ENCODE data around the gene TNRC6C. TPM values are rescaled to one million over a fixed set of nuclear protein-coding genes. Genes with fewer than 3 reads are reported as not detected.

TNRC6C gene
- total RNA-seq, 3 donors from 2014 or later, result 14.1 to 21.7 (median 21.6) TPM

DNA sequence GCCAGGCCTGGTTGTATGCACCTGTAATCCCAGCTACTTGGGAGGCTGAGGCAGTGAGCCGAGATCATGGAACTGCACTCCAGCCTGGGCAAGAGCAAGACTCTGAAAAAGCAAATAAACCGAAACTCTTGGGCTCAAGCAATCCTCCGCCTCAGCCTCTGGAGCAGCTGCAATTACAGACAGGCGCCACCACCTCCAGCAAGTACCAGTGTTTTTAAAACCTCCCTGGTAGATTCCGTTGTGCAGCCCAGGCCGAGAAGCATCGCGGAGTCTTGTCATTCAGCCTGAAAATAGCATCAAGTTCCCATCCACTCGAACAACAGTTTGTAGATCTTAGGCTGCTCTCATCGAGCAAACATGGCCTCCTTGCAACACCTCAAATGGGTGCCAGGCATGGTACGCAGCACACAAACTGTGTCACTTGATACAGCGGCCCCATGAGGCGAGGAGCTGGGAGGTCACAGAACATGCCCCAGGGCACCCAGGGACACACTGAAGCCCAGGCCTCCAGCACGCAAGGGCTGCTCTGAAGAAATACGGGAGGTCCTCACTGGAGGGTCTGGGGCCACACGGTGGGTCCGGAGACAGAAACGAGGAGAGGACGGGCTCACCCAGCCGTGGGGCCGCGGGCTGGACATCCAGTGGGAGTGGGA lies 152.0 kb downstream of the TNRC6C start:
- H3K9me3 ChIP-seq, result no peaks in the 10 kb centered on the region
- no peak for TF ChIP-seq POLR2A (IDR thresholded peaks at IDR 0.05)
- H3K27me3 ChIP-seq, result no peaks in the 10 kb centered on the region
- DNase-seq (ENCODE audit: low spot score in 2 of 2), result no peak
- no peak overlapping the region for H3K4me3 ChIP-seq
- H3K27ac ChIP-seq, result no peak overlapping the region
- intact Hi-C loops (cut with DNase I; ENCODE audit: low total_unique reads), result loop anchor here (5.0 to 10.0 kb wide), 2 partner anchors 64 to 142 kb away; no protein-coding TSS in a partner anchor
- no peaks in the 10 kb centered on the region for H3K4me1 ChIP-seq
- no peaks in the 10 kb centered on the region for H3K36me3 ChIP-seq

DNA sequence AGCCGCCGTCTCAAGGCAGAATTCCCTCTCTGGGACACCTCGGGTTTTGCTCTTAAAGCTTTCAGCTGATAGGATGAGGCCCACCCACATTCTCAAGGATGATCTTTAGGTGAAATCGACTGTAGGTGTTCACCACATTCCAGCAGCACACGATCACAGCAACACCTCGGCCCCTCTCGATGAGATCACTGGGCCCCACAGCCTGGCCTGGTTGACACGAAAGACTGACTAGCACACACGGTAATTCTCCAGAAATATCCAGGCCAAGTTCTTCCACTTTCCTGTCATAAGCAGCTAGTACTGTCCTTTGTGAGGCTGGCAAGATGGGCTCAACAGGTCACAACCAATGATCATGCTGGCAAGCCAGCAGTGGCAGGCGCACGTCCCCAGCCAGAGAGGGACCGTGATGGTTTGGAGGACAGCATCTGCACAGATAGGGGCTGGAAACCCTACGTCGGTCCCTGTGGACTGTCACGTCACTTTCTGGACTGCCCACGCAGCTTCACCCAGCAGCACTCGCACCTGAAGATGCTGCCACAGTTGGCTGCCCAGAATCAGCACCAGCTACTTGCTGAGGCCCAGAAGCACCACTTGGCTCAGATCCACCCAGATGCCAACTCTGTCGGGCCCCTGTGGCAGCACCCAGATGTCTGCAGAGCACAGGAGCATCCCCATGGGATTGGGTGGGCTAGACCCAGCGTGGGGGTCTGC lies 152.7 kb downstream of the TNRC6C start:
- Histone ChIP-seq H3K4me1 (no peaks in the 10 kb centered on the region), H3K36me3 (no peaks in the 10 kb centered on the region), H3K27me3 (no peaks in the 10 kb centered on the region), H3K27ac (no peak overlapping the region), H3K9me3 (no peaks in the 10 kb centered on the region), H3K4me3 (no peak overlapping the region)
- TF ChIP-seq POLR2A (IDR thresholded peaks at IDR 0.05) (no peak), POLR2AphosphoS5 (IDR thresholded peaks at IDR 0.05) (no peak)
- TF ChIP-seq, protein P1, sequence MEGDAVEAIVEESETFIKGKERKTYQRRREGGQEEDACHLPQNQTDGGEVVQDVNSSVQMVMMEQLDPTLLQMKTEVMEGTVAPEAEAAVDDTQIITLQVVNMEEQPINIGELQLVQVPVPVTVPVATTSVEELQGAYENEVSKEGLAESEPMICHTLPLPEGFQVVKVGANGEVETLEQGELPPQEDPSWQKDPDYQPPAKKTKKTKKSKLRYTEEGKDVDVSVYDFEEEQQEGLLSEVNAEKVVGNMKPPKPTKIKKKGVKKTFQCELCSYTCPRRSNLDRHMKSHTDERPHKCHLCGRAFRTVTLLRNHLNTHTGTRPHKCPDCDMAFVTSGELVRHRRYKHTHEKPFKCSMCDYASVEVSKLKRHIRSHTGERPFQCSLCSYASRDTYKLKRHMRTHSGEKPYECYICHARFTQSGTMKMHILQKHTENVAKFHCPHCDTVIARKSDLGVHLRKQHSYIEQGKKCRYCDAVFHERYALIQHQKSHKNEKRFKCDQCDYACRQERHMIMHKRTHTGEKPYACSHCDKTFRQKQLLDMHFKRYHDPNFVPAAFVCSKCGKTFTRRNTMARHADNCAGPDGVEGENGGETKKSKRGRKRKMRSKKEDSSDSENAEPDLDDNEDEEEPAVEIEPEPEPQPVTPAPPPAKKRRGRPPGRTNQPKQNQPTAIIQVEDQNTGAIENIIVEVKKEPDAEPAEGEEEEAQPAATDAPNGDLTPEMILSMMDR (IDR thresholded peaks at IDR 0.05), result no peak
- no peak for DNase-seq (ENCODE audit: low spot score in 2 of 2)
- intact Hi-C loops (cut with DNase I; ENCODE audit: low total_unique reads), result loop anchor here (5.0 to 10.0 kb wide), 2 partner anchors 64 to 141 kb away; no protein-coding TSS in a partner anchor

DNA sequence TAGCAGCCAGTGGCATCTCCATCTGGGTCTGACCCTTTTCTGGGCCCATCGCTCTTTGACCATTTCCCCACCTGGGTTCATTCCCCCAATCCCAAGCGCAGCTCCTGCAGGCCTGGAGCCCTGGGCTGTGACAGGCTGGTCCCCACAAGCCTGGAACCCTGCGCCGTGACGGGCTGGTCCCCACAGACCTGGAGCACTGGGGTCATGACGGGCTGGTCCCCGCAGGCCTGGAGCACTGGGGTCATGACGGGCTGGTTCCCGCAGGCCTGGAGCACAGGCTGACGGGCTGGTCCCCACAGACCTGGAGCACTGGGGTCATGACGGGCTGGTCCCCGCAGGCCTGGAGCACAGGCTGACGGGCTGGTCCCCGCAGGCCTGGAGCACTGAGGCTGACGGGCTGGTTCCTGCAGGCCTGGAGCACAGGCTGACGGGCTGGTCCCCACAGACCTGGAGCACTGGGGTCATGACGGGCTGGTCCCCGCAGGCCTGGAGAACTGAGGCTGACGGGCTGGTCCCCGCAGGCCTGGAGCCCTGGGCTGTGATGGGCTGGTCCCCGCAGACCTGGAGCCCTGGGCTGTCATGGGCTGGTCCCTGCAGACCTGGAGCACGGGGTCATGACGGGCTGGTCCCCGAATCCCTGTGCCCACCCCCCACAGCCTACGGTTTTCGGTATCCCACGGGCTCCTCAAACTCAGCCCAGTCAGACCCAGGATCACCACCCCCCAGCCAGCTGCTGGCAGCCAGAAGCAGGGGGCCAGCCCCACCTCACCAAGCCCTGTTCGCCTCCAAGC lies 153.4 kb downstream of the TNRC6C start:
- Histone ChIP-seq H3K4me3 (no peak overlapping the region), H3K27ac (no peak overlapping the region), H3K27me3 (no peaks in the 10 kb centered on the region), H3K4me1 (no peaks in the 10 kb centered on the region), H3K36me3 (no peaks in the 10 kb centered on the region), H3K9me3 (no peaks in the 10 kb centered on the region)
- intact Hi-C loops (cut with DNase I; ENCODE audit: low total_unique reads), result loop anchor here (5.0 to 10.0 kb wide), 2 partner anchors 63 to 140 kb away; no protein-coding TSS in a partner anchor
- DNase-seq (ENCODE audit: low spot score in 2 of 2), result no peak
- TF ChIP-seq POLR2A (IDR thresholded peaks at IDR 0.05), result no peak
- TF ChIP-seq, protein P1 (IDR thresholded peaks at IDR 0.05), result no peak
- no peak for TF ChIP-seq POLR2AphosphoS5 (IDR thresholded peaks at IDR 0.05)

DNA sequence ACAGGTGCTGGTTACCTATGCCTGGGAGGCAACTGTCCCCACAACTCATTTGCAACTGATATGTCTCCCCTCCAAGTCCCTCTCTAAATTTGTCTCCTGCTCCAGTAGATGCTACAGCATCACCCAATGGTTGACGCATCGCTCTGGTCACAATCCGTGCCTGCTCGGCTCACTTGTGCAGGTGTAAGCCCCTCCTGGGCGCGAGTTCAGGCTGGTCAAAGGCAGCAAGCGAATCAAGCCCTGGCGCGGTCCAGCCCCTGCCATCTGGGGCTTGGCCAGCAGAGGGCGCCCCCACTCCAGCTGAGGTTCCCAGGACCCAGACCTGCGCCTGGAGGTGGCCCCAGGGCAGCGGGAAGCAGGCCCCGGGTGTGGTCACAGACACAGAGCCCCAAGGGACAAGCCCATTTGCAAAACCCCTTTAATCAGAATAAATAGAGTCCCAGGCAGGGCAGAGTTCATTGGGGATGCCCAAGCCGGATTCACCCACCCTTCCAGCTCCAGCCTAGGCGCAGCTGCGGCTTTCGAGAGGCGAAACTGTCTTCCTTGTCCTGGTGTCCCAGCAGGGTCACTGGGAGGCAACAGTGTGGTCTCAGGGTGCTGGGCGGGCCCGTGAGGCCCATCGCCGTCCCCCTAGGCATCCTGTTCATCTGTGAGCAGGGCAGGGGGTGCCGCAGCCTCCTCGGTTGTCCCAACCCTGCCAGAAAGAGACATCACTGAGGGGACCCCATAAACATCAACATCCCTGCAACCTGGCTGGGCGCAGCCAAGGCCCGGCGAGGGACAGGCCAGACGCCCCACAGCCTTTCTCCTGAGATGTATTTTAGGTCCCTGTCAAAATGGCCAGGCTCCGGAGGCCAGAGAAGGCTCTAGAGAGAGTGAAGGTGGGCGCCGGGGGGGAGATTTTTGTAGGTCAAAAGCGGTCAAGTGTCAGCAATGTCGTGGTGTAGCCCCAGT lies 154.3 kb downstream of the TNRC6C start:
- no peaks in the 10 kb centered on the region for H3K36me3 ChIP-seq

More for the DNA sequence above, 154.3 kb downstream of the TNRC6C start:
- intact Hi-C loops (cut with DNase I; ENCODE audit: low total_unique reads), result loop anchor here (5.0 to 10.0 kb wide), 2 partner anchors 62 to 140 kb away; no protein-coding TSS in a partner anchor
- Histone ChIP-seq H3K27ac (no peak overlapping the region), H3K4me3 (no peak overlapping the region), H3K9me3 (no peaks in the 10 kb centered on the region), H3K27me3 (no peaks in the 10 kb centered on the region), H3K4me1 (no peaks in the 10 kb centered on the region)
- peak in 1 of 2 donors; percentile 75 for DNase-seq (ENCODE audit: low spot score in 2 of 2)
- TF ChIP-seq, protein P1 (IDR thresholded peaks at IDR 0.05), result peak; percentile 95 to 98 (median 96)
- TF ChIP-seq POLR2AphosphoS5 (IDR thresholded peaks at IDR 0.05) (peak in 2 of 3 donors; percentile 26 to 37), POLR2A (IDR thresholded peaks at IDR 0.05) (no peak)

Measured in breast epithelium (tissue), 4 donors.